Femur (tissue), 1 donor: ENCODE results near the gene LCN1.
A peak's percentile ranks its signal among the peaks of the same experiment; 100 is the strongest.

Source experiments
- DNase-seq: peaks from one replicate; pipeline ENCODE4 v3.0.0-alpha.2; 2017

The LCN1 gene

GRCh38 chr9:135489188-135489906 lies 31.9 kb upstream of the LCN1 start:
- DNase-seq, result no peak

GRCh38 chr9:135490166-135490870 lies 30.9 kb upstream of the LCN1 start:
- no peak for DNase-seq

- no peak for DNase-seq
Observed at GRCh38 chr9:135490980-135491464, 30.2 kb upstream of the LCN1 start.

DNA sequence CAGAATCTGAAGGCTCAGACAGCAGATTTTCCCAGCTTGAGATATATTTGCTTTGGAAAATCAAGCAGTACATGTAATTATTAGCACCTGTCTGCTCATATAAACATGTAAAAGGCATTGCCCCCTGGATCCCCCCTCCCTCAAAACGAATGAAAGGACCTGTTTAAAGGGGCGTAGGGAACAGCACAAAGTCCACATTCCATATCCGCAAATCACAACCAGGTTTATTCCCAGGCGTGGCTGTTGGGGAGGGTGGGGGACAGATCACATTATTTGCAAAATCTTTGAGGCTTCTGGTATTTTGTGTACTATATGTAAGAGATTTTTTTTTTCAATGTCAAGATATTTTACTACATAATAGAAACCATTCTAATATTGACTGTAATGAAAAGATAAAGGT lies 29.5 kb upstream of the LCN1 start:
- DNase-seq, result no peak

DNA sequence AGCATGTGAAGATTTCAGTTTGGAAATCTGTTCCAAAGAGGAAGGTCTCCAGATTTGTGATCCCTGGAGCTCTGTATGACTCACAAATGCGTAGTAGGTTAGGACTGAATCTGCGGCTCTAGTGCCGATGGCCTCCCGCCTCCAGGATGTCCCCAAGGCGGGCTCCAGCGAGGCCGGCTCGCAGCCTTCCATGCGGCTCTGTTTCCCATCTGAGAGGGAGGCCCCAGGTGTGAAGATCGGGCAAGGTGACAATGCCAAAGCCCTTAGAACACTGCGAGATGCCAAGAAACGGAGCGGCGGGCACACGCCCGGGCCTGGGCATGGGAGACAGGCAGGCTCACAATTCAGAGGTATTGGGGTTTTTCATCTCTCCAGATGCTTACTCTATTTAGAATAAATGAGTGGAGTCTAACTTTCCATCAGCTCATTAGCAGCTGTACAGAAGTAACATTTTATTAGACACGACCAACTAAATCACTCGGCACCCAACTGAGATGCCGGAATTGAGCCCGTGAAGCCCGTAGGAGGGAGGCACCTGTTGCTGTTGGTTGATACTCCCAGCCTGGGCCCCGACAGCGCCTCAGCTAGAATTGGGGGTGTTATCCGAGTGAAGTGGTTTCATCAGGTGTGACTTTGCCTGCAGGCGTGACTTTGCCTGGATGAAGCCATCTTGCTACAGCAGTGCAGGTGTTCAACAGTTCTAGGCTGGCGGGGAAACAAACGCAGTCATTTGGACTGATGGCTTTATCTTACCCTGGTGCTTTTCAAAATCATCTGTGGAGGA lies 28.2 kb upstream of the LCN1 start:
- no peak for DNase-seq

GRCh38 chr9:135494791-135495559 lies 26.3 kb upstream of the LCN1 start:
- no peak for DNase-seq

GRCh38 chr9:135498381-135499126 lies 22.7 kb upstream of the LCN1 start:
- DNase-seq, result no peak

- DNase-seq, result peak; percentile 94
Observed at GRCh38 chr9:135499326-135500070, 21.7 kb upstream of the LCN1 start.

- no peak for DNase-seq
Observed at GRCh38 chr9:135500071-135500524, 21.1 kb upstream of the LCN1 start.

- peak; percentile 91 for DNase-seq
Observed at GRCh38 chr9:135500525-135501260, 20.5 kb upstream of the LCN1 start, which contains the start of gene MRPS2. MRPS2 (plus strand) TSS chr9:135500682; CDS start chr9:135500711, 29 bp downstream.

- no peak for DNase-seq
Observed at GRCh38 chr9:135501261-135502167, 19.7 kb upstream of the LCN1 start.

DNA sequence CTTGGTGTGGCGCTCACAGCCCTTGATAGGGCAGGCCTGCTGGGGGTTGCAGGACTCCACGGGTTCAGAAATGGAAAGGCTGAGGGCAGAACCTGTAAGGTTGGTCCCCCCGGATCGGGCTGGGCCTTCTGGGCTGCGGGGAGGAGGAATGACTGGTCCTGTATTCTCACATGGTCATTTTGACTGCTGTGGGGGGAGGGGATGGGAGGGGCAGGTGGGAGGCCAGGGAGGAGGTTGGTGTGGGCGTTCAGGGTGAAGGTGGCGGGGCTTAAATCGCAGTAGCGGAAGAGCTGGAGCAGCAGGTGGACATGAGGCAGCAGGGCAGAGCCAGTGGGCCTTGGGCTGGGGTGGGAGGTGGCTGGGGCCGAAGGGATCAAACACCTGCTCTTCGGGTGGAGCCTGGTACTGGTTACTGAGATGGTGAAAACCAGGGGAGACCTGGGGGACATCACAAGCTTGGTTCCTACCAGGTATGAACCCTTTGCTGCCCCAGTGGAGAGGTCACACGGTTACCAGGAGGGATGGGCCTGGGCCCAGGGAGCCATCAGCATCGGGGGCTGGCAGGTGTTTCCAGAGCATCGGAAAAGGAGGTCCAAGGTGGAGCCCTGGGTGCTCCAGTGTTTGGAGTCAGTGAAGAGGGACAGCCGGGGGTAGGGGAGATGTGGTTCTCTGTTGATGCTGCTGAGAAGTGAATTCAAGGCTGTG lies 18.9 kb upstream of the LCN1 start:
- no peak for DNase-seq

DNA sequence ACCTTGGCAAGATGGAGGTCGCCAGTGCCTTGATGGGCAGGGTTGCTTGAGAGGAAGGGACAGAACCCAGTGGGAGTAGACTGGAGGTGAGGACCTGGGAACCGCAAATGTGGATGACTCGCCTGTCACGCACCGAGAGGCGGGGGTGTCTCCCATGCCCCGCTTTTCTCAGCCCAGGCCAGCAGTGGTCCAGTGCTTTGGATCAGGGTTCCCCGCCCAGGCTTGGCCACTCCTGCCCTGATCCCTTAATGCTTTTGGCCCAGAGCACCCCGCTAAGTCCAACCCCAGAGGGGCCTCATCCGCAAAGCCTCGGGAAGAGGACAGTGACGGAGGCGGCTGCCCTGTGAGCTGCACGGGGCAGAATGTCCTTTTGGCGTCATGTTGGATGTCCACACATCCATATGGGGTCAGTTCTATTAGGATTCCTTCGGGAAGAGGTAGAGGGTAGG lies 18.3 kb upstream of the LCN1 start:
- DNase-seq, result peak; percentile 13

DNA sequence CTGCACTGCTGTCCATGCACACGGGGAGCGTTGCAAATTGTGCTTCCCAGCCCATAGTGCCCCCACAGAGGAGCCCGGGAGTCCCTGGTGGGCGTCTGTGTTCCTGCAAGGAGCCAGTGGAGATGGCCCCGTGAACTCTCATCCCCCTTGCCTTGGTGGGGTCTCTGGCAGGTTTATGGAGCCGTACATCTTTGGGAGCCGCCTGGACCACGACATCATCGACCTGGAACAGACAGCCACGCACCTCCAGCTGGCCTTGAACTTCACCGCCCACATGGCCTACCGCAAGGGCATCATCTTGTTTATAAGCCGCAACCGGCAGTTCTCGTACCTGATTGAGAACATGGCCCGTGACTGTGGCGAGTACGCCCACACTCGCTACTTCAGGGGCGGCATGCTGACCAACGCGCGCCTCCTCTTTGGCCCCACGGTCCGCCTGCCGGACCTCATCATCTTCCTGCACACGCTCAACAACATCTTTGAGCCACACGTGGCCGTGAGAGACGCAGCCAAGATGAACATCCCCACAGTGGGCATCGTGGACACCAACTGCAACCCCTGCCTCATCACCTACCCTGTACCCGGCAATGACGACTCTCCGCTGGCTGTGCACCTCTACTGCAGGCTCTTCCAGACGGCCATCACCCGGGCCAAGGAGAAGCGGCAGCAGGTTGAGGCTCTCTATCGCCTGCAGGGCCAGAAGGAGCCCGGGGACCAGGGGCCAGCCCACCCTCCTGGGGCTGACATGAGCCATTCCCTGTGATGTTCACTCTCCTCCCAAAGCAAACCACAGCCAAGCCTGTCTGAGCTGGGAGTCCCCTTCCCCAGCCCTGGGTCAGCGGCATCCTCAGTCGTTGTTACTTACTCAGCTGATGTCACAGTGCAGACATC lies 17.6 kb upstream of the LCN1 start:
- peak; percentile 16 for DNase-seq

GRCh38 chr9:135504262-135505243 lies 16.7 kb upstream of the LCN1 start:
- peak; percentile 56 for DNase-seq
